ENCODE data around the gene LAIR1.
"Not testable (repeated sequence)": the region's sequence is repeated elsewhere in the genome, so short reads cannot be mapped to it uniquely, and the experiment has no call there.

The LAIR1 gene

DNA sequence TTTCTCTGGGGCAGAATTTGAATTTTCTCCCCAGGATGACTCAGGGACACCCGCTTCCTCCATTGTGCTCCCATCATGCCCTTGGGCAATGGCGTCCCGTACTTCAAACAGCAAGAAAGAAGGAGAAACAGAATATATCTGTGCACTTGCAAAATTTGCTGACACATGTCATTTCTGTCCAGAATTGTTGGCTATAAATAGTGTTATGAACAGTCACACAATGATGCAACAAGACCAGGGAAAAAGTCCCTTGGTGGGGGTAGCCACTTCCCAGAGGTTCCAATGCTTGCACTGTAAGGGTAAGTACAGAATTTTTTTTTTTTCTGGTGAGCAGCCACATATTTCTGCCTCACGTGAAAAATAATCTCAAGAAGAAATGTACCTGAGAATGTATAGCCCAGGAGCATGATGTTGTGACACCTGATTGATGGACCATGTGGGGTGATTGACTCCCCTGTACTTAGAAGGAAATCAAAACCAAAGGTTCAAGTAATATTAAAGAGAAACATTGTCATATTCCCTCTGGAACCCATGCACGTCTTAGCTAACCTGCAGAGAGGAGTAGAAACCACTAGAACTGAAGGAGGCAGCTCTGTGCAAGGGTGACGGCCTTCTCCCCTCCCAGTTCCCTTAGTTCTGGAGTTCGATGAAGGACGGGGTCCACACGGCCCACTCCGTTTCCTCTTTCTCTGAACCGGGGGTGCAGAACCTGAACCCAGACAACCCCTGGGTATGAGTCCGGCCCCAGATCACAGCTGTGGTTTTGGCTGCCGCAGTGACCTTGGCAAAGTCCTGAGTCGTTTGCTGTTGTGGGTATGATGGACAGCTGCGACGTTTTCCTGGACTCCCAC lies 9.3 kb upstream of the LAIR1 start:
- no peaks in the 10 kb centered on the region for H3K36me3 ChIP-seq
- H3K4me3 ChIP-seq = peak overlapping the region in 8 of 10 experiments; percentile 21 to 74 (median 53); a peak in 15 of 20 replicates
- H3K27ac ChIP-seq = peak overlapping the region; percentile 82 to 100 (median 97)
- no peaks in the 10 kb centered on the region for H4K20me1 ChIP-seq
- H3K9me3 ChIP-seq (replicated peaks in 1 of 11) = no peaks in the 10 kb centered on the region
- peak overlapping the region; percentile 85 to 97 (median 92) for H3K4me2 ChIP-seq
- H3K27me3 ChIP-seq = no peaks in the 10 kb centered on the region
- peaks cover 73 to 90% (median 81%) of the 10 kb centered on the region in 10 experiments for H3K4me1 ChIP-seq
- H3K9ac ChIP-seq = peak overlapping the region; percentile 69 to 100 (median 86); a peak in 20 of 22 replicates
- TF ChIP-seq Cebpa-rat (IDR thresholded peaks at IDR 0.05) = peak in 10 of 11 experiments; percentile 32 to 78 (median 61); a peak in 13 of 22 replicates

DNA sequence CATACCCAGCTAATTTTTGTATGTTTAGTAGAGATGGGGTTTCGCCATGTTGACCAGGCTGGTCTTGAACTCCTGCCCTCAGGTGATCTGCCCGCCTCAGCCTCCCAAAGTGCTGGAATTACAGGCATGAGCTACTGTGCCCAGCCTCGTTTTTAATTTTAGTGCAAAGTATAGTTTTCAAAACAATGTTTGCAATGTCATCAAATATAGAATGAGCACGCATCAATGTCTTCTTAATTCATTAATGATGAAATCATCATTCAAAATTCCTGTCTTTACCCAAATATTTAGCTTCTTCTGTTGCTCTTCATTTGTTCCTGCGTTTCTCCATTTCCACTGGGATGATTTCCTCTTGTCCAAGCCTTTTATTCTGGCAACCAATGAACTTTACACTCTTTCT lies 6.7 kb upstream of the LAIR1 start:
- Histone ChIP-seq H3K4me1 (peaks cover 75 to 90% (median 82%) of the 10 kb centered on the region in 10 experiments), H3K9ac (peak overlapping the region; percentile 66 to 100 (median 86); a peak in 21 of 22 replicates), H3K4me3 (peak overlapping the region in 9 of 10 experiments; percentile 31 to 76 (median 68); a peak in 18 of 20 replicates), H3K36me3 (peaks cover 0 to 20% (median 0%) of the 10 kb centered on the region in 11 experiments; a peak in 4 of 22 replicates), H3K27ac (peak overlapping the region; percentile 82 to 100 (median 97)), H3K4me2 (peak overlapping the region; percentile 85 to 97 (median 92))
- H4K20me1 ChIP-seq; H3K9me3 ChIP-seq (replicated peaks in 1 of 11); H3K27me3 ChIP-seq: not testable (repeated sequence)

DNA sequence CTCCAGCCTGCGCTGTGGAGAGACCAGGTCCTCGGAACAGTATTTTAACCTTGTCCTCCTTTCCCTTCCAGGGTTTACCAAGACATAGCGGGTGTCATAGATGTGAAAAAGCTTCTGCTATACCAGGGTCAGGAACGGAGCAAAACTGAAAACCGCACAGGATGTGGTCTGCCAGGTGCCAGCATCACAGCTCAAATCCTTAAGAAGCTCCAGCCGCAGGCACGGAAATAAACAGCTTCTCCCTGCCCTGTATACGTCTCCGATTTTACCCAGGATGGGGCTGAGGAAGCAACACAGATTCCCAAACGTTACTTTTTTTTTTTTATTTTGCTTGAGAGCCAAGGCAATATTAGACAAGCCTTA lies 5.7 kb upstream of the LAIR1 start:
- Histone ChIP-seq H3K27ac (peak overlapping the region; percentile 82 to 100 (median 97)), H3K9ac (peak overlapping the region; percentile 66 to 100 (median 86)), H3K4me1 (peaks cover 75 to 90% (median 82%) of the 10 kb centered on the region in 10 experiments), H3K36me3 (peaks cover 0 to 24% (median 0%) of the 10 kb centered on the region in 11 experiments; a peak in 5 of 22 replicates), H3K4me3 (peak overlapping the region; percentile 58 to 76 (median 68)), H3K9me3 (replicated peaks in 1 of 11) (peaks cover 0 to 16% (median 0%) of the 10 kb centered on the region in 11 experiments; a peak in 4 of 22 replicates), H3K4me2 (peak overlapping the region; percentile 72 to 97 (median 92); a peak in 21 of 22 replicates)
- not testable (repeated sequence) for H3K27me3 ChIP-seq, H4K20me1 ChIP-seq

DNA sequence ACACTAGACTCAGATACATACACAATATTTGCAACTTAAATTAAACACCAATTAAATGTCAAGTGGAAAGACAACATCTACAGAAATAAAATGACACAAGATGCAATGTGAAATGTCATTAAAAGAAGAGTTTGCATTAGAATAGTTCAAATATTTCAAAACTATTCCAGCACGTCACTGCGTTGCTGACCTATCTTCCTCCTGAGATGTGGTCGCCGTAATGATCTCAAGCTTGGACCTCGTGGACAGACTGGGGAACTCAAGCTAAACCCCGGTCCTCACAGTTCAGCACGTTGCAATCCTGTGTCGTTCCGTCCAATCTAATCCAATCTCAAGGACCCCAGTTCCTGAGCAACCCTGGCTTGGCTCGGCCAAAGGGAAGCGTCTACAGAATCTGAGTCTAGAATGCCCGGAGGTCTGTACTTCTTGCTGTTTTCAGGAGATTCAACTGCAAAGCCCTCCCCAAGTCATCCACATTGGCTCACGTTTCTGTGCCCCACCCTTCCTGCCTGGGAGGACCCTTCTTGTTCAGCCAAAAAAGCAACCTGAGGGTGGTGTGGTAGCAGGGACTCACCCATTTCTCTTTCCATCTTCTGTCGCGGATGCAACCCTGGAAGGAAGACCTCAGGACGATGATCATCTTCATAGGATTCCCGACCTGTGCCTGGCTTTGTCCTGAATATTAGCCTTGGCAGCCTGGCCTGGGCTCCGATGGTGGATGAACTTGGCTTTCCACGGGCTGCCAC lies 5.1 kb upstream of the LAIR1 start:
- Histone ChIP-seq H3K4me3 (peak overlapping the region; percentile 58 to 76 (median 68)), H3K27ac (peak overlapping the region; percentile 89 to 100 (median 97)), H3K36me3 (peaks cover 0 to 24% (median 0%) of the 10 kb centered on the region in 11 experiments; a peak in 5 of 22 replicates), H3K9me3 (replicated peaks in 1 of 11) (peaks cover 0 to 17% (median 0%) of the 10 kb centered on the region in 11 experiments; a peak in 4 of 22 replicates), H3K4me2 (peak overlapping the region; percentile 91 to 98 (median 97)), H3K4me1 (peaks cover 71 to 89% (median 78%) of the 10 kb centered on the region in 10 experiments), H3K9ac (peak overlapping the region; percentile 80 to 100 (median 89))
- not testable (repeated sequence) for H4K20me1 ChIP-seq, H3K27me3 ChIP-seq

DNA sequence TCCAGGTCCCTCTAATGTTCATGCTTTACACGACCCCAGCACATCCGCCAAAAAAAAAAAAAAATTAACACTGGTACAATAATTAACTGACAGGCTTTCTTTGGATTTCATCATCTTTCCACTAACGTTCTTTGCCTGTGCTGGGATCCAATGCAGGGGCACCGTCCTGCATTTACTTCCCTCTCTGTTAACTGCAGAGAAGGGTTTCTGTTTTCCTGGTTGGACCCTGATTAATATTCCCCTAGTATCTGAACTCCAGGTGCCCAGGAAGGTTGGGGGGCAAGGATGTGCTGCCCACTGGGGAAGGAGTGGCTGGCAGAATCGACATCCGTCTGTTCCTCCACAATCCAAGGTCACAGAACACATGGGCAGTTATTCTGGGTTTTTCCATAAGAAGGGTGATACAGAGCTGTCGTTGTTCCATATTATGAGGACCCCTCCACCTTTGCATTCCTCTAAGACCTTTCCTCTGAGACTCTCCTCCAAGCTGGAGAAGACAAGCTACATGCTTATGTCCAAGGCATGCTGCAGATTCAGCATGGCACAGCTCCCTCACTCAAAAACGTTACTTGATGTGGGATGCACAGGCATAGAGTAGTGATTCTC lies 4.5 kb upstream of the LAIR1 start:
- H3K4me1 ChIP-seq = peaks cover 64 to 82% (median 71%) of the 10 kb centered on the region in 10 experiments
- peak overlapping the region; percentile 80 to 100 (median 89) for H3K9ac ChIP-seq
- peak overlapping the region; percentile 78 to 100 (median 95) for H3K27ac ChIP-seq
- peak in 2 of 11 experiments; percentile 36 to 56; a peak in 1 of 22 replicates for TF ChIP-seq Cebpa-rat (IDR thresholded peaks at IDR 0.05)
- H3K4me2 ChIP-seq = peak overlapping the region; percentile 84 to 98 (median 97)
- peaks cover 0 to 25% (median 0%) of the 10 kb centered on the region in 11 experiments; a peak in 6 of 22 replicates for H3K36me3 ChIP-seq
- H3K4me3 ChIP-seq = peak overlapping the region; percentile 58 to 76 (median 68)
- H3K9me3 ChIP-seq (replicated peaks in 1 of 11) = peaks cover 0 to 17% (median 0%) of the 10 kb centered on the region in 11 experiments; a peak in 4 of 22 replicates
- H4K20me1 ChIP-seq = no peaks in the 10 kb centered on the region
- H3K27me3 ChIP-seq = no peaks in the 10 kb centered on the region

DNA sequence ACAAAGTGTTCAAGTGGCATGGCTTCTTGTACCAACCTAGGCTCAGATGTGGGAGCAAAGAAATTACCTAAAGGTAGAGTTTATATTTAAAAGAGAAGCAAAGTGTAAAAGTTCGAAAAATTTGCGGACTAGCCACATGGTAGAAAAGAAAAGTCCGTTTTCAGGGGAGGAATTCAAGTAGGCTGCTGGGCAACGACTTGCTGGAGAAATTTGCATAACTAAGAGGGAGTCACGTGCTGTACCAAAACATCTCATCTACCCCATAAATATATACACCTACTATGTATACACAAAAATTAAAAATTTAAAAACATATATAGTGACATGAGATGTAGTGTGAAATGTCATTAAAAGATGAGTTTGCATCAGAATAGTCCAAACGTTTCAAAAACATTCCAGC lies 2.1 kb upstream of the LAIR1 start:
- Histone ChIP-seq H3K4me3 (peak overlapping the region in 8 of 10 experiments; percentile 28 to 95 (median 39); a peak in 14 of 20 replicates), H3K9ac (peak overlapping the region; percentile 68 to 100 (median 99); a peak in 19 of 22 replicates)

DNA sequence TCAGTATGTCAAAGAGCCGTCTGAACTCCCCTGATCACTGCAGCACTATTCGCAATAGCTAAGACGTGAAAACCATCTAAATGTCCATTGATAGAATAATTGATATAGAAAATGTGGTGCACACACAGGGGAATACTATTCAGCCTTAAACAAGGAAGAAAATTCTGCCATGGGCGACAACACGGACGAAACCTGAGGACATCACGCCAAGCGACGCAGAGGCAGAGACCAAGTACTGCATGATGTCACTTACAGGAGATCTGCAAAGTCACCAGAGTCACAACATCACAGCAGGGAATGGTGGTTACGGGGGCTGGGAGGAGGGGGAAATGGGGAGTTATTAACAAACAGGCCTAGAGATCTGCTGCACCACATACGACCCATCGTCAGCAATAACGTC lies 1.1 kb upstream of the LAIR1 start:
- peak overlapping the region in 7 of 10 experiments; percentile 78 to 95 (median 91); a peak in 15 of 20 replicates for H3K4me3 ChIP-seq
- H3K4me1 ChIP-seq = peaks cover 43 to 76% (median 47%) of the 10 kb centered on the region in 10 experiments
- H3K36me3 ChIP-seq = peaks cover 2 to 59% (median 26%) of the 10 kb centered on the region in 11 experiments; a peak in 20 of 22 replicates
- not testable (repeated sequence) for H4K20me1 ChIP-seq, H3K27me3 ChIP-seq
- peak overlapping the region; percentile 76 to 98 (median 94) for H3K4me2 ChIP-seq
- peak overlapping the region; percentile 90 to 100 (median 99) for H3K9ac ChIP-seq
- peak overlapping the region; percentile 90 to 100 (median 99) for H3K27ac ChIP-seq
- H3K9me3 ChIP-seq (replicated peaks in 1 of 11) = peaks cover 0 to 22% (median 0%) of the 10 kb centered on the region in 11 experiments; a peak in 9 of 22 replicates

More for the DNA sequence above, 2.1 kb upstream of the LAIR1 start:
- H3K27ac ChIP-seq = peak overlapping the region; percentile 63 to 100 (median 99); a peak in 21 of 22 replicates
- no peaks in the 10 kb centered on the region; a peak in 1 of 22 replicates for H4K20me1 ChIP-seq
- H3K4me1 ChIP-seq = peaks cover 44 to 77% (median 48%) of the 10 kb centered on the region in 10 experiments
- no peaks in the 10 kb centered on the region for H3K27me3 ChIP-seq
- peak overlapping the region; percentile 39 to 97 (median 88) for H3K4me2 ChIP-seq
- H3K36me3 ChIP-seq = peaks cover 0 to 49% (median 19%) of the 10 kb centered on the region in 11 experiments; a peak in 19 of 22 replicates
- TF ChIP-seq Cebpa-rat (IDR thresholded peaks at IDR 0.05) = no peak
- peaks cover 0 to 22% (median 0%) of the 10 kb centered on the region in 11 experiments; a peak in 9 of 22 replicates for H3K9me3 ChIP-seq (replicated peaks in 1 of 11)

All from BLaER1 treated with 17β-estradiol and CSF1 and Interleukin-3, amounts not matched to agents 10 nM and 100 nM (cell line).